Lower lobe of right lung (tissue), 2 donors: Measurements from ENCODE around the gene OSBPL8. TPM values are rescaled to one million over a fixed set of nuclear protein-coding genes. Genes with fewer than 3 reads are reported as not detected.

Experiments used
- ATAC-seq, 2 donors: fragments of 200-7000 bp; cut with Tn5 transposase; one replicate each; pipeline ENCODE4 v1.9.1; 2020 to 2022; ENCODE audit warnings: mild to moderate bottlenecking in 2 of 2, moderate library complexity in 2 of 2
- DNase-seq: peaks from one replicate; pipeline ENCODE4 v3.0.0-alpha.2; 2020
- H3K27ac ChIP-seq: fragments of 200-600 bp; one replicate; pipeline ENCODE4 v1.8.0; 2022
- H3K27me3 ChIP-seq: fragments of 200-600 bp; one replicate; pipeline ENCODE4 v1.8.0; 2022; ENCODE audit warnings: low read depth
- H3K36me3 ChIP-seq: fragments of 200-600 bp; one replicate; pipeline ENCODE4 v1.8.0; 2022; ENCODE audit warnings: mild to moderate bottlenecking
- H3K4me1 ChIP-seq: fragments of 200-600 bp; one replicate; pipeline ENCODE4 v1.8.0; 2022
- H3K4me3 ChIP-seq: fragments of 200-600 bp; one replicate; pipeline ENCODE4 v1.8.0; 2022; ENCODE audit warnings: mild to moderate bottlenecking
- H3K9me3 ChIP-seq: fragments of 200-600 bp; one replicate; pipeline ENCODE4 v1.8.0; 2022
- intact Hi-C: fragments of 100-400 bp; cut with DNase I; formaldehyde crosslinking; loops from one replicate; pipeline ENCODE4 v1.11.0; 2022
- total RNA-seq: library from RNA; stranded (reverse); fragmentation: NEBNext Ultra II Directional; extraction: Animal tissue kit (Norgen Biotek cat#: 25700); gene quantifications from one replicate; pipeline ENCODE4 v1.2.1, GENCODE V29; 2021
- TF ChIP-seq, protein P1 (sequence below): fragments of 200-600 bp; IDR thresholded peaks from one replicate; pipeline ENCODE4 v1.8.0; 2022; ENCODE audit warnings: antibody characterized with exemption, mild to moderate bottlenecking
- donor health status: DM: no; HTN: yes; CAD: no; lungs with severe emphysema.

OSBPL8 gene
- total RNA-seq, 1 donor from 2014 or later = 82.7 TPM

GRCh38 chr12:76508128-76508980 lies 51.2 kb downstream of the OSBPL8 start:
- ATAC-seq (no peak), DNase-seq (no peak)
- Histone ChIP-seq H3K36me3 (no peaks in the 10 kb centered on the region), H3K27me3 (no peaks in the 10 kb centered on the region), H3K9me3 (no peaks in the 10 kb centered on the region), H3K27ac (no peak overlapping the region), H3K4me1 (no peaks in the 10 kb centered on the region), H3K4me3 (no peak overlapping the region)
- TF ChIP-seq, protein P1, sequence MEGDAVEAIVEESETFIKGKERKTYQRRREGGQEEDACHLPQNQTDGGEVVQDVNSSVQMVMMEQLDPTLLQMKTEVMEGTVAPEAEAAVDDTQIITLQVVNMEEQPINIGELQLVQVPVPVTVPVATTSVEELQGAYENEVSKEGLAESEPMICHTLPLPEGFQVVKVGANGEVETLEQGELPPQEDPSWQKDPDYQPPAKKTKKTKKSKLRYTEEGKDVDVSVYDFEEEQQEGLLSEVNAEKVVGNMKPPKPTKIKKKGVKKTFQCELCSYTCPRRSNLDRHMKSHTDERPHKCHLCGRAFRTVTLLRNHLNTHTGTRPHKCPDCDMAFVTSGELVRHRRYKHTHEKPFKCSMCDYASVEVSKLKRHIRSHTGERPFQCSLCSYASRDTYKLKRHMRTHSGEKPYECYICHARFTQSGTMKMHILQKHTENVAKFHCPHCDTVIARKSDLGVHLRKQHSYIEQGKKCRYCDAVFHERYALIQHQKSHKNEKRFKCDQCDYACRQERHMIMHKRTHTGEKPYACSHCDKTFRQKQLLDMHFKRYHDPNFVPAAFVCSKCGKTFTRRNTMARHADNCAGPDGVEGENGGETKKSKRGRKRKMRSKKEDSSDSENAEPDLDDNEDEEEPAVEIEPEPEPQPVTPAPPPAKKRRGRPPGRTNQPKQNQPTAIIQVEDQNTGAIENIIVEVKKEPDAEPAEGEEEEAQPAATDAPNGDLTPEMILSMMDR = no peak
- intact Hi-C loops = no loop called here

DNA sequence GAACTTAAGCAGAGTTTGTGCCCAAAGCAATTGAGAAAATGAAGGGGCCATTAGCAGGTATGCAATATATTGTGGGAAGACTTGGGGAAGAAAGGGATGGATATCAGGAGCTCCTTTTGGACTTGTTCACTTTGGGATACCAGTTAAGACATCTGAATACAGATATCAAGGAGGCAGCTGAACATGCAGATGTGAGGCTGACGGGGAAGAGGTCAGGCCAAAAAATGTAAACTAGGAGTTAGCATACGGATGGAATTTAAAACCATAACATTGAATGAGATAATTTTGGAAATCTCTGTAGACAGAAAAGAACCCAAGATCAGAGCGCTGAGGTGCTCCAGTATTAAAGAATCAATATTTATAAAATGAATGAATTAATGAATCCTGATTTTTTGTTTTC lies 53.4 kb downstream of the OSBPL8 start:
- TF ChIP-seq, protein P1 = no peak
- H3K36me3 ChIP-seq = no peaks in the 10 kb centered on the region
- H3K4me1 ChIP-seq = no peaks in the 10 kb centered on the region
- ATAC-seq (no peak), DNase-seq (no peak)
- H3K27me3 ChIP-seq = no peaks in the 10 kb centered on the region
- intact Hi-C loops = no loop called here
- no peaks in the 10 kb centered on the region for H3K9me3 ChIP-seq
- no peak overlapping the region for H3K27ac ChIP-seq
- H3K4me3 ChIP-seq = no peak overlapping the region

- Histone ChIP-seq H3K27me3 (no peaks in the 10 kb centered on the region), H3K4me3 (no peak overlapping the region), H3K27ac (no peak overlapping the region), H3K4me1 (no peaks in the 10 kb centered on the region), H3K9me3 (no peaks in the 10 kb centered on the region), H3K36me3 (no peaks in the 10 kb centered on the region)
- DNase-seq = no peak
- intact Hi-C loops = no loop called here
- TF ChIP-seq, protein P1 = no peak
- no peak for ATAC-seq
Measured at GRCh38 chr12:76505050-76505449, 54.5 kb downstream of the OSBPL8 start.

DNA sequence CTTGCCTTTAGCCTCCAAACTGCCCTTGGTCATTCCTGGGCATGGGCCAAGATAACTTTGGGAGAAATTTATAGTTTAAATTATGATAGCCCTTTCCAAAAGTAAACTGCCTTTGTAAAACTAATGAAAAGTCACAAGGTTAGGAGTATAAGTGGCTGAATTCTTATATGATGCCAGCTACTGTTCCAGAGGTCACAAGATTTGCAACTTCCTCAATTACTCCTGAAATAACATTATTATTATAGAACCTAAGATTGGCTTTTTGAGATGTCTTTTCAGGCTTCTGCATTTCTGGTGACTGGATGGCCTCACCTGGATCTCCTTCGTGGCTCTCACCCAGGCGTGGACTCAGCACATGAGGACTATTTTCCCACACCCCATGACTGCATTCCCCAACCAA lies 55.0 kb downstream of the OSBPL8 start:
- H3K9me3 ChIP-seq = no peaks in the 10 kb centered on the region
- H3K4me1 ChIP-seq = no peaks in the 10 kb centered on the region
- TF ChIP-seq, protein P1 = no peak
- intact Hi-C loops = no loop called here
- H3K36me3 ChIP-seq = no peaks in the 10 kb centered on the region
- no peak overlapping the region for H3K27ac ChIP-seq
- H3K27me3 ChIP-seq = no peaks in the 10 kb centered on the region
- ATAC-seq (no peak), DNase-seq (no peak)
- H3K4me3 ChIP-seq = no peak overlapping the region

- DNase-seq (no peak), ATAC-seq (no peak)
- no peak overlapping the region for H3K4me3 ChIP-seq
- no peaks in the 10 kb centered on the region for H3K9me3 ChIP-seq
- intact Hi-C loops = no loop called here
- H3K27me3 ChIP-seq = no peaks in the 10 kb centered on the region
- no peak overlapping the region for H3K27ac ChIP-seq
- no peaks in the 10 kb centered on the region for H3K4me1 ChIP-seq
- H3K36me3 ChIP-seq = no peaks in the 10 kb centered on the region
- TF ChIP-seq, protein P1 = no peak
Measured at GRCh38 chr12:76503957-76504356, 55.6 kb downstream of the OSBPL8 start.
